Memory B cell (primary cell): Measurements from ENCODE around the gene ORAI2.
"Not testable (repeated sequence)": the region's sequence is repeated elsewhere in the genome, so short reads cannot be mapped to it uniquely, and the experiment has no call there.

ENCODE experiments used
- ATAC-seq: fragments of 150-1000 bp; cut with Tn5 transposase; 2 replicates; pipeline ENCODE4 v1.10.0; 2021; ENCODE audit warnings: low read depth, mild to moderate bottlenecking, moderate library complexity
- DNase-seq, 2 donors: peaks; one replicate each; pipeline ENCODE4 v3.0.0; 2022; ENCODE audit warnings: low spot score in 2 of 2
- H3K27ac Mint-ChIP-seq: one replicate; pipeline ENCODE4 v1.8.0; 2022; ENCODE audit warnings: mild to moderate bottlenecking, moderate library complexity, mixed read lengths
- H3K27me3 Mint-ChIP-seq: one replicate; pipeline ENCODE4 v1.8.0; 2022; ENCODE audit warnings: mixed read lengths
- H3K36me3 Mint-ChIP-seq: one replicate; pipeline ENCODE4 v1.8.0; 2022; ENCODE audit warnings: mild to moderate bottlenecking, mixed read lengths
- H3K4me1 Mint-ChIP-seq: one replicate; pipeline ENCODE4 v1.8.0; 2022; ENCODE audit warnings: mixed read lengths
- H3K4me3 Mint-ChIP-seq: one replicate; pipeline ENCODE4 v1.8.0; 2022; ENCODE audit warnings: mild to moderate bottlenecking, moderate library complexity, mixed read lengths
- H3K9me3 Mint-ChIP-seq: one replicate; pipeline ENCODE4 v1.8.0; 2022; ENCODE audit warnings: mixed read lengths

Gene ORAI2

GRCh38 chr7:102446387-102447156 is 13.2 kb downstream of the ORAI2 start:
- ATAC-seq, result no peak
- Mint-ChIP-seq H3K36me3 (peaks cover 22% of the 10 kb centered on the region), H3K4me1 (peaks cover 30% of the 10 kb centered on the region), H3K27ac (peak overlapping the region; percentile 96), H3K4me3 (peak overlapping the region; percentile 43), H3K27me3 (no peaks in the 10 kb centered on the region), H3K9me3 (no peaks in the 10 kb centered on the region)
- DNase-seq, result no peak

- H3K27ac Mint-ChIP-seq, result no peak overlapping the region
- no peaks in the 10 kb centered on the region for H3K27me3 Mint-ChIP-seq
- H3K36me3 Mint-ChIP-seq, result peaks cover 22% of the 10 kb centered on the region
- no peaks in the 10 kb centered on the region for H3K9me3 Mint-ChIP-seq
- peaks cover 23% of the 10 kb centered on the region for H3K4me1 Mint-ChIP-seq
- ATAC-seq (no peak), DNase-seq (no peak)
- H3K4me3 Mint-ChIP-seq, result no peak overlapping the region
These were observed 13.9 kb downstream of the ORAI2 start for GRCh38 chr7:102447311-102447710.

GRCh38 chr7:102449136-102449535 is 15.8 kb downstream of the ORAI2 start:
- Mint-ChIP-seq H3K4me1 (peaks cover 24% of the 10 kb centered on the region), H3K4me3 (no peak overlapping the region), H3K27me3 (no peaks in the 10 kb centered on the region), H3K9me3 (no peaks in the 10 kb centered on the region), H3K27ac (no peak overlapping the region), H3K36me3 (peaks cover 22% of the 10 kb centered on the region)
- no peak for ATAC-seq
- no peak for DNase-seq

GRCh38 chr7:102450242-102450641 is 16.9 kb downstream of the ORAI2 start:
- H3K27ac Mint-ChIP-seq, result peak overlapping the region; percentile 83
- peaks cover 19% of the 10 kb centered on the region for H3K4me1 Mint-ChIP-seq
- peak; percentile 94 for ATAC-seq
- H3K9me3 Mint-ChIP-seq, result no peaks in the 10 kb centered on the region
- no peak overlapping the region for H3K4me3 Mint-ChIP-seq
- peak; percentile 54 to 62 for DNase-seq
- H3K36me3 Mint-ChIP-seq, result peaks cover 18% of the 10 kb centered on the region
- no peaks in the 10 kb centered on the region for H3K27me3 Mint-ChIP-seq

- ATAC-seq, result no peak
- no peak for DNase-seq
- no peaks in the 10 kb centered on the region for H3K27me3 Mint-ChIP-seq
- H3K4me3 Mint-ChIP-seq, result no peak overlapping the region
- no peaks in the 10 kb centered on the region for H3K9me3 Mint-ChIP-seq
- H3K27ac Mint-ChIP-seq, result no peak overlapping the region
- H3K4me1 Mint-ChIP-seq, result peaks cover 11% of the 10 kb centered on the region
- H3K36me3 Mint-ChIP-seq, result peaks cover 11% of the 10 kb centered on the region
These were observed 18.1 kb downstream of the ORAI2 start for GRCh38 chr7:102451371-102452054.

- no peak overlapping the region for H3K27ac Mint-ChIP-seq
- H3K4me1 Mint-ChIP-seq, result peaks cover 7% of the 10 kb centered on the region
- H3K4me3 Mint-ChIP-seq, result no peak overlapping the region
- H3K27me3 Mint-ChIP-seq, result no peaks in the 10 kb centered on the region
- DNase-seq (no peak), ATAC-seq (no peak)
- no peaks in the 10 kb centered on the region for H3K9me3 Mint-ChIP-seq
- H3K36me3 Mint-ChIP-seq, result peaks cover 4% of the 10 kb centered on the region
These were observed 19.1 kb downstream of the ORAI2 start for GRCh38 chr7:102452451-102452850.

GRCh38 chr7:102453319-102453718 is 19.9 kb downstream of the ORAI2 start:
- Mint-ChIP-seq H3K9me3 (no peaks in the 10 kb centered on the region), H3K27me3 (no peaks in the 10 kb centered on the region), H3K4me3 (no peak overlapping the region), H3K27ac (no peak overlapping the region), H3K4me1 (peaks cover 7% of the 10 kb centered on the region), H3K36me3 (peaks cover 4% of the 10 kb centered on the region)
- no peak for DNase-seq
- no peak for ATAC-seq

GRCh38 chr7:102454468-102454867 is 21.1 kb downstream of the ORAI2 start:
- no peak overlapping the region for H3K4me3 Mint-ChIP-seq
- H3K4me1 Mint-ChIP-seq, result peaks cover 7% of the 10 kb centered on the region
- ATAC-seq, result no peak
- no peak for DNase-seq
- no peaks in the 10 kb centered on the region for H3K27me3 Mint-ChIP-seq
- peaks cover 2% of the 10 kb centered on the region for H3K36me3 Mint-ChIP-seq
- H3K27ac Mint-ChIP-seq, result no peak overlapping the region
- no peaks in the 10 kb centered on the region for H3K9me3 Mint-ChIP-seq

- not testable (repeated sequence) for H3K27ac Mint-ChIP-seq, ATAC-seq, H3K36me3 Mint-ChIP-seq, DNase-seq, H3K27me3 Mint-ChIP-seq, H3K9me3 Mint-ChIP-seq, H3K4me1 Mint-ChIP-seq, H3K4me3 Mint-ChIP-seq
These were observed 21.6 kb downstream of the ORAI2 start for GRCh38 chr7:102454932-102455331.

GRCh38 chr7:102455596-102455995 is 22.2 kb downstream of the ORAI2 start:
- DNase-seq (no peak), ATAC-seq (no peak)
- no peaks in the 10 kb centered on the region for H3K9me3 Mint-ChIP-seq
- H3K36me3 Mint-ChIP-seq, result peaks cover 2% of the 10 kb centered on the region
- peaks cover 3% of the 10 kb centered on the region for H3K4me1 Mint-ChIP-seq
- no peak overlapping the region for H3K4me3 Mint-ChIP-seq
- no peak overlapping the region for H3K27ac Mint-ChIP-seq
- H3K27me3 Mint-ChIP-seq, result no peaks in the 10 kb centered on the region

- peaks cover 2% of the 10 kb centered on the region for H3K36me3 Mint-ChIP-seq
- no peaks in the 10 kb centered on the region for H3K27me3 Mint-ChIP-seq
- no peaks in the 10 kb centered on the region for H3K9me3 Mint-ChIP-seq
- ATAC-seq (no peak), DNase-seq (no peak)
- H3K4me3 Mint-ChIP-seq, result no peak overlapping the region
- no peak overlapping the region for H3K27ac Mint-ChIP-seq
- peaks cover 6% of the 10 kb centered on the region for H3K4me1 Mint-ChIP-seq
These were observed 23.0 kb downstream of the ORAI2 start for GRCh38 chr7:102456327-102456726.

- H3K27ac Mint-ChIP-seq, result no peak overlapping the region
- H3K9me3 Mint-ChIP-seq, result no peaks in the 10 kb centered on the region
- no peak for DNase-seq
- ATAC-seq, result no peak
- no peaks in the 10 kb centered on the region for H3K27me3 Mint-ChIP-seq
- H3K36me3 Mint-ChIP-seq, result peaks cover 2% of the 10 kb centered on the region
- no peak overlapping the region for H3K4me3 Mint-ChIP-seq
- peaks cover 6% of the 10 kb centered on the region for H3K4me1 Mint-ChIP-seq
These were observed 24.1 kb downstream of the ORAI2 start for GRCh38 chr7:102457352-102457924.

GRCh38 chr7:102459221-102459844 is 26.0 kb downstream of the ORAI2 start:
- no peak for ATAC-seq
- Mint-ChIP-seq H3K4me1 (peaks cover 10% of the 10 kb centered on the region), H3K27ac (no peak overlapping the region), H3K4me3 (no peak overlapping the region), H3K9me3 (no peaks in the 10 kb centered on the region), H3K27me3 (no peaks in the 10 kb centered on the region), H3K36me3 (peaks cover 2% of the 10 kb centered on the region)
- DNase-seq, result no peak

GRCh38 chr7:102460467-102460866 is 27.1 kb downstream of the ORAI2 start:
- Mint-ChIP-seq H3K4me1 (peaks cover 10% of the 10 kb centered on the region), H3K27ac (no peak overlapping the region), H3K4me3 (no peak overlapping the region), H3K36me3 (peaks cover 2% of the 10 kb centered on the region), H3K9me3 (no peaks in the 10 kb centered on the region), H3K27me3 (no peaks in the 10 kb centered on the region)
- no peak for ATAC-seq
- no peak for DNase-seq
